K562 (cell line): ENCODE data around the gene AFDN. TPM values are rescaled to one million over a fixed set of nuclear protein-coding genes. Genes with fewer than 3 reads are reported as not detected.

Source experiments
- ATAC-seq: fragments of 200-7000 bp; cut with Tn5 transposase; 3 replicates; pipeline ENCODE4 v1.9.1; 2020; ENCODE audit warnings: moderate library complexity
- BruUV-seq: library from RNA; stranded (reverse); fragments of 400-500 nt; replicated peaks from 2 replicates; lab custom pipeline; 2021; lab: Mats Ljungman, UMichigan
- CTCF ChIA-PET: fragments of 300-600 bp; formaldehyde crosslinking; extraction: SDS; loops from one replicate; lab custom pipeline; 2021; ENCODE audit warnings: low intra/inter-chr PET ratio; lab: Yijun Ruan, JAX
- POLR2A ChIA-PET: fragments of 300-600, 350-650 bp; sonication (Branson Sonifier 250); formaldehyde crosslinking; extraction: SDS; loops from one replicate; lab custom pipeline; 2021; ENCODE audit warnings: antibody characterized with exemption, inconsistent platforms; lab: Yijun Ruan, JAX
- DNase-seq, 4 experiments: peaks; one replicate each; pipeline versions ENCODE4 v3.0.0 to v3.0.0-alpha.2; 2011 to 2018; ENCODE audit warnings: low spot score in 3 of 4, mixed read lengths in 3 of 4; ENCODE audit errors: extremely low read depth in 1 of 4
- FAIRE-seq: peaks from 2 replicates; lab custom pipeline; 2011; peaks lifted over from hg19 to GRCh38; lab: Jason Lieb, UNC
- H2AFZ ChIP-seq: 2 replicates; pipeline ENCODE4 v1.6.0; 2011; ENCODE audit warnings: low read depth, low read length, control low read depth, inconsistent platforms
- H3K27ac ChIP-seq: fragments of 200-600 bp; 3 replicates; pipeline ENCODE4 v1.8.0; 2011; ENCODE audit warnings: low read depth, mild to moderate bottlenecking, control low read depth, inconsistent platforms, low read length, moderate library complexity, mixed read lengths; ENCODE audit errors: extremely low read depth
- H3K27me3 ChIP-seq, 2 experiments: fragments of 300-600 bp in 1 of 2; 2 replicates in 1 of 2; 3 replicates in 1 of 2; pipeline versions ENCODE4 v1.6.0 to v1.8.0; 2011; ENCODE audit warnings: inconsistent platforms in 2 of 2, low read length in 2 of 2, mild to moderate bottlenecking in 1 of 2, mixed read lengths in 1 of 2, moderate library complexity in 1 of 2; ENCODE audit not compliant: control insufficient read depth in 2 of 2, insufficient read depth in 2 of 2
- H3K36me3 ChIP-seq: fragments of 300-600 bp; 3 replicates; pipeline ENCODE4 v1.8.0; 2011; ENCODE audit warnings: mild to moderate bottlenecking, low read length, inconsistent platforms; ENCODE audit not compliant: control insufficient read depth, insufficient read depth
- H3K4me1 ChIP-seq, 2 experiments: fragments of 200-600 bp in 1 of 2; replicated peaks in 1 of 2; 2 replicates in 1 of 2; 3 replicates in 1 of 2; pipeline versions ENCODE4 v1.5.1 to v1.8.0; 2011; ENCODE audit warnings: inconsistent platforms in 2 of 2, low read length in 2 of 2, mild to moderate bottlenecking in 1 of 2, mixed read lengths in 1 of 2, moderate library complexity in 1 of 2; ENCODE audit not compliant: control insufficient read depth in 2 of 2, insufficient read depth in 2 of 2
- H3K4me2 ChIP-seq: 2 replicates; pipeline ENCODE4 v1.6.1; 2011; ENCODE audit warnings: low read length, control low read depth, inconsistent platforms, mixed read lengths; ENCODE audit not compliant: insufficient read depth
- H3K4me3 ChIP-seq: fragments of 200-600 bp; sonication (generic), shearing (Covaris generic); 2 replicates; pipeline ENCODE4 v1.5.1; 2016; ENCODE audit warnings: control low read depth, inconsistent platforms
- H3K79me2 ChIP-seq: fragments of 200-600 bp; 3 replicates; pipeline ENCODE4 v1.8.0; 2011; ENCODE audit warnings: low read length, inconsistent platforms; ENCODE audit not compliant: control insufficient read depth, insufficient read depth
- H3K9ac ChIP-seq, 2 experiments: 2 replicates each; pipeline versions ENCODE4 v1.6.0 to v1.6.1; 2011; ENCODE audit warnings: low read depth in 2 of 2, low read length in 2 of 2, control low read depth in 1 of 2, inconsistent platforms in 1 of 2, mild to moderate bottlenecking in 1 of 2, mixed read lengths in 1 of 2; ENCODE audit not compliant: insufficient read depth in 1 of 2
- H3K9me1 ChIP-seq: one replicate; pipeline ENCODE4 v1.6.0; 2011; ENCODE audit warnings: inconsistent platforms, mild to moderate bottlenecking, low read length, moderate library complexity; ENCODE audit not compliant: control insufficient read depth, insufficient read depth
- H3K9me3 ChIP-seq: replicated peaks from 2 replicates; pipeline ENCODE4 v1.5.1; 2011; ENCODE audit warnings: low read depth, low read length, inconsistent platforms; ENCODE audit not compliant: control insufficient read depth, insufficient read depth
- H4K20me1 ChIP-seq: replicated peaks from 2 replicates; pipeline ENCODE4 v1.6.1; 2011; ENCODE audit warnings: low read length, inconsistent platforms, mixed read lengths; ENCODE audit not compliant: control insufficient read depth, insufficient read depth
- CTCFL ChIP-seq: IDR thresholded peaks from 2 replicates; pipeline ENCODE4 v1.6.1; 2011; ENCODE audit warnings: borderline replicate concordance, low read depth, mild to moderate bottlenecking, moderate library complexity, low read length; ENCODE audit not compliant: insufficient read depth, poor library complexity, severe bottlenecking
- EP300 ChIP-seq: IDR thresholded peaks from 2 replicates; pipeline ENCODE4 v1.6.1; 2012; ENCODE audit warnings: low read length, improper control_type of control experiment
- PRDM10 ChIP-seq: fragments of 450-650 bp; IDR thresholded peaks from 2 replicates; pipeline ENCODE4 v1.6.1; 2018; ENCODE audit not compliant: partially characterized antibody
- ZNF518B ChIP-seq: fragments of 250-450 bp; sonication (Bioruptor Pico); IDR thresholded peaks from 2 replicates; pipeline ENCODE4 v1.5.0; 2021; ENCODE audit warnings: mild to moderate bottlenecking, moderate library complexity
- WGBS: fragments of 100-300 bp; shearing (Covaris generic); methylation state at CpG from one replicate; pipeline ENCODE4 v1.1.6; 2016; ENCODE audit warnings: low coverage, mixed read lengths; ENCODE audit not compliant: insufficient coverage; ENCODE audit errors: missing lambda C conversion rate; 5-methylcytosine and 5-hydroxymethylcytosine counted together
- in situ Hi-C: fragments of 300-500 bp; cut with MboI; formaldehyde crosslinking; loops from 4 replicates; pipeline ENCODE4 v1.15.0; 2018; ENCODE audit warnings: inconsistent platforms, mixed read lengths
- intact Hi-C: fragments of 100-400 bp; cut with micrococcal nuclease; formaldehyde crosslinking; loops from 2 replicates; pipeline ENCODE4 v1.14.2; 2022
- polyA plus RNA-seq, 8 experiments: library from polyadenylated mRNA; depleted of rRNA in 4 of 8; stranded (reverse) in 5 of 8; unstranded in 3 of 8; fragments of >200 nt; fragmentation: Nextera tagmentation in 2 of 8; fragmentation: Illumina TruSeq in 1 of 8; extraction: Ambion mirVana in 2 of 8; extraction: Trizol in 1 of 8; gene quantifications; 2 replicates each; pipeline versions ENCODE4 v1.2.1 to v1.2.3, GENCODE V29; 2011 to 2014; ENCODE audit warnings: inconsistent platforms in 1 of 8, missing spikeins in 1 of 8
- total RNA-seq, 7 experiments: library from RNA; depleted of rRNA in 6 of 7; stranded (reverse); fragments of >200 nt in 6 of 7; fragmentation: Illumina TruSeq in 2 of 7; extraction: Trizol in 2 of 7; gene quantifications; 2 replicates each; pipeline versions ENCODE4 v1.2.1 to v1.2.3, GENCODE V29; 2011 to 2021; ENCODE audit warnings: low replicate concordance in 1 of 7
- TF ChIP-seq, protein P1 (sequence below): fragments of 250-450 bp; sonication (Bioruptor Pico); IDR thresholded peaks from 2 replicates; pipeline ENCODE4 v1.5.0; 2021; ENCODE audit warnings: mild to moderate bottlenecking, borderline replicate concordance
- TF ChIP-seq, protein P2 (sequence below): conservative IDR thresholded peaks from 2 replicates; pipeline ENCODE4 v1.6.1; 2011; ENCODE audit warnings: low read depth, mild to moderate bottlenecking, low read length; ENCODE audit not compliant: control insufficient read depth

AFDN gene
- total and polyA plus RNA-seq, 9 of the 15 experiments (the other 6 are each of a cell fraction or from before 2014, with no cell fraction given): 7.2 to 129 (median 105) TPM

DNA sequence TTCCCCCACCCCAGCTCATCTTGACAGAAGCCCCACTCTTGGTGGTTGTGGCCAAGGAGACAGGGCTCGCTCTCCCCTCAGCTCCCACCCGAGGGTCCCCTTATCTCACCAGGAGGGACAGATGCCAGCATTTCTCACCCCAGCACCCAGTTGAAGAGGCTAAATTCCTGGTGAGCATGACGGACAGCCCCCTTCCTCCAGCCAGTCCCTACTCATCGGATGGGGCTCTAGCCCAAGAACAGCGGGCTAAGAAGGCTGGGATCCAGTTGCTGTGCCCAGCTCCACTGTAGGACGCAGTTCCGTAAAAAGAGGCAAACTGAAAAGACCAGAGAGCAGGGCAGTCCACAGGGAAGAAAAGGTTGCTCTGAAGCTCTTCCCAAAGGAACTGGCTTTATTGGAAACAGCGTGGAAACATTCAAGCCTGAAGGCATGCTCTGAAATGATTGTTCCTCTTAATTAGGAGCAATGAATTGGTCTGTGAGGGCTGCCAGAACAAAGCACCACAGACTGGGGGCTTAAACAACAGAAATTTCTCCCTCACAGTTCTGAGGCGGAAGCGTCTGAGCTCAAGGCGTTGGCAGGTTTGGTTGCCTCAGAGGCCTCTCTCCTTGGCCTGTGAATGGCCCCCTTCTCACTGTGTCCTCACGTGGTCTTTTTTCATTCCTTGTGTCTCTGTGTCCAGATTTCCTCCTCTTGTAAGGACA lies 152.9 kb downstream of the AFDN start:
- WGBS: 6% methylated on average over 12 of the region's 12 CpGs
- Histone ChIP-seq H3K9me1 (no peaks in the 10 kb centered on the region), H3K4me3 (no peak overlapping the region), H2AFZ (no peak overlapping the region), H4K20me1 (no peaks in the 10 kb centered on the region), H3K4me2 (no peak overlapping the region), H3K4me1 (peaks cover 0 to 8% of the 10 kb centered on the region in 2 experiments; a peak in 1 of 5 replicates), H3K36me3 (no peaks in the 10 kb centered on the region), H3K9me3 (no peaks in the 10 kb centered on the region), H3K79me2 (no peaks in the 10 kb centered on the region), H3K9ac (no peak overlapping the region), H3K27ac (no peak overlapping the region), H3K27me3 (peaks cover 32 to 35% of the 10 kb centered on the region in 2 experiments)
- ChIA-PET POLR2A (interaction anchor here (0.6 kb wide), 1 partner anchor 630 kb away, joined by 3 read pairs; no protein-coding TSS in a partner anchor), CTCF (no interaction called here)
- intact Hi-C loops: no loop called here
- FAIRE-seq: peak; percentile 51
- no peak for ATAC-seq
- no TSS peak for BruUV-seq
- in situ Hi-C loops: no loop called here
- no peak for DNase-seq
- no peak for TF ChIP-seq PRDM10
- TF ChIP-seq, protein P1, sequence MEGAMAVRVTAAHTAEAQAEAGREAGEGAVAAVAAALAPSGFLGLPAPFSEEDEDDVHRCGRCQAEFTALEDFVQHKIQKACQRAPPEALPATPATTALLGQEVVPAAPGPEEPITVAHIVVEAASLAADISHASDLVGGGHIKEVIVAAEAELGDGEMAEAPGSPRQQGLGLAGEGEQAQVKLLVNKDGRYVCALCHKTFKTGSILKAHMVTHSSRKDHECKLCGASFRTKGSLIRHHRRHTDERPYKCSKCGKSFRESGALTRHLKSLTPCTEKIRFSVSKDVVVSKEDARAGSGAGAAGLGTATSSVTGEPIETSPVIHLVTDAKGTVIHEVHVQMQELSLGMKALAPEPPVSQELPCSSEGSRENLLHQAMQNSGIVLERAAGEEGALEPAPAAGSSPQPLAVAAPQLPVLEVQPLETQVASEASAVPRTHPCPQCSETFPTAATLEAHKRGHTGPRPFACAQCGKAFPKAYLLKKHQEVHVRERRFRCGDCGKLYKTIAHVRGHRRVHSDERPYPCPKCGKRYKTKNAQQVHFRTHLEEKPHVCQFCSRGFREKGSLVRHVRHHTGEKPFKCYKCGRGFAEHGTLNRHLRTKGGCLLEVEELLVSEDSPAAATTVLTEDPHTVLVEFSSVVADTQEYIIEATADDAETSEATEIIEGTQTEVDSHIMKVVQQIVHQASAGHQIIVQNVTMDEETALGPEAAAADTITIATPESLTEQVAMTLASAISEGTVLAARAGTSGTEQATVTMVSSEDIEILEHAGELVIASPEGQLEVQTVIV (CRISPR knock-in tag): no peak
- TF ChIP-seq CTCFL: no peak
- TF ChIP-seq ZNF518B (CRISPR knock-in tag): no peak
- TF ChIP-seq, protein P2, sequence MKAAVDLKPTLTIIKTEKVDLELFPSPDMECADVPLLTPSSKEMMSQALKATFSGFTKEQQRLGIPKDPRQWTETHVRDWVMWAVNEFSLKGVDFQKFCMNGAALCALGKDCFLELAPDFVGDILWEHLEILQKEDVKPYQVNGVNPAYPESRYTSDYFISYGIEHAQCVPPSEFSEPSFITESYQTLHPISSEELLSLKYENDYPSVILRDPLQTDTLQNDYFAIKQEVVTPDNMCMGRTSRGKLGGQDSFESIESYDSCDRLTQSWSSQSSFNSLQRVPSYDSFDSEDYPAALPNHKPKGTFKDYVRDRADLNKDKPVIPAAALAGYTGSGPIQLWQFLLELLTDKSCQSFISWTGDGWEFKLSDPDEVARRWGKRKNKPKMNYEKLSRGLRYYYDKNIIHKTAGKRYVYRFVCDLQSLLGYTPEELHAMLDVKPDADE: no peak
- TF ChIP-seq EP300: no peak
